ENCODE measurements around the gene BSG. TPM values are rescaled to one million over a fixed set of nuclear protein-coding genes. Genes with fewer than 3 reads are reported as not detected.

Gene BSG
- total and polyA plus RNA-seq, 9 of the 15 experiments (the other 6 are each of a cell fraction or from before 2014, with no cell fraction given) = 4.6 to 495 (median 187) TPM

DNA sequence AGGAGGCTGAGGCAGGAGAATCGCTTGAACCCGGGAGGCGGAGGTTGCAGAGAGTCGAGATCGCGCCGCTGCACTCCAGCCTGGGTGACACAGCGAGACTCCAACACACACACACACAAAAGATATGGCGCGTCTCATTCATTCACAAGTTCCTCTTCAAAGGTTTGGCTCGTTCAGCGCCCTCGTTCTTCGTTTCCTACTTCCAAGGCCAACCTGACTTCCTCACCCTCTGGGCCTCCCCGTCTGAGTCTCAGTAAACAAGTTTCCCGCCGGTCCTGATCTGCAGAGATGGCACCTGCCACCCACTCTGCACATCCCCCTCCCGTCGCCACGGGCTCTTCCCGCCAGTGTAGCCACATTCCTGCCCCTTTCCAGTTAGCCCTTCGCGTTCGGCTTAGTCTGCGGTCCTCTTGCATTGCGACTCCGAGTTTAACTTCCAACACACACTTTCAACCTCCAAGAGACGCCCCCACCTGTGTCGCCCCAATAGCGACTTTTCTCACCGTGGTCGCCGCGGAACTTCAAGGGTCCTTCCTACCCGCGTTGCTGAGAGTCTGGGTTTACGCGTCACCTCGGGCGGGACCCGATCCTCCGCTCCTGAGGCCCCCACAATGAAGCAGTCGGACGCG is 1.3 kb upstream of the BSG start (continued):
- TF ChIP-seq, protein P1, sequence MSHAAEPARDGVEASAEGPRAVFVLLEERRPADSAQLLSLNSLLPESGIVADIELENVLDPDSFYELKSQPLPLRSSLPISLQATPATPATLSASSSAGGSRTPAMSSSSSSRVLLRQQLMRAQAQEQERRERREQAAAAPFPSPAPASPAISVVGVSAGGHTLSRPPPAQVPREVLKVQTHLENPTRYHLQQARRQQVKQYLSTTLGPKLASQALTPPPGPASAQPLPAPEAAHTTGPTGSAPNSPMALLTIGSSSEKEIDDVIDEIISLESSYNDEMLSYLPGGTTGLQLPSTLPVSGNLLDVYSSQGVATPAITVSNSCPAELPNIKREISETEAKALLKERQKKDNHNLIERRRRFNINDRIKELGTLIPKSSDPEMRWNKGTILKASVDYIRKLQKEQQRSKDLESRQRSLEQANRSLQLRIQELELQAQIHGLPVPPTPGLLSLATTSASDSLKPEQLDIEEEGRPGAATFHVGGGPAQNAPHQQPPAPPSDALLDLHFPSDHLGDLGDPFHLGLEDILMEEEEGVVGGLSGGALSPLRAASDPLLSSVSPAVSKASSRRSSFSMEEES (CRISPR knock-in tag; IDR thresholded peaks at IDR 0.05) = no peak
- no peak for TF ChIP-seq FIP1L1 (IDR thresholded peaks at IDR 0.05; ENCODE audit: low read depth, low read length, poor library complexity, severe bottlenecking)
- TF ChIP-seq SAP30 (IDR thresholded peaks at IDR 0.05; ENCODE audit: borderline replicate concordance, insufficient read depth, low read depth, low read length, poor library complexity, severe bottlenecking) = peak; percentile 29
- no peak for TF ChIP-seq STAT5B (CRISPR knock-in tag; IDR thresholded peaks at IDR 0.05)
- peak; percentile 84 for TF ChIP-seq ZC3H4 (CRISPR knock-in tag; IDR thresholded peaks at IDR 0.05; ENCODE audit: borderline replicate concordance)
- peak; percentile 62 for TF ChIP-seq RBFOX2 (IDR thresholded peaks at IDR 0.05; ENCODE audit: low read depth, low read length)
- no peak for TF ChIP-seq RBM34 (IDR thresholded peaks at IDR 0.05; ENCODE audit: borderline replicate concordance, insufficient read depth, low read length)
- TF ChIP-seq PCBP2 (IDR thresholded peaks at IDR 0.05; ENCODE audit: low read depth, low read length, poor library complexity, severe bottlenecking) = no peak
- TF ChIP-seq, protein P2, sequence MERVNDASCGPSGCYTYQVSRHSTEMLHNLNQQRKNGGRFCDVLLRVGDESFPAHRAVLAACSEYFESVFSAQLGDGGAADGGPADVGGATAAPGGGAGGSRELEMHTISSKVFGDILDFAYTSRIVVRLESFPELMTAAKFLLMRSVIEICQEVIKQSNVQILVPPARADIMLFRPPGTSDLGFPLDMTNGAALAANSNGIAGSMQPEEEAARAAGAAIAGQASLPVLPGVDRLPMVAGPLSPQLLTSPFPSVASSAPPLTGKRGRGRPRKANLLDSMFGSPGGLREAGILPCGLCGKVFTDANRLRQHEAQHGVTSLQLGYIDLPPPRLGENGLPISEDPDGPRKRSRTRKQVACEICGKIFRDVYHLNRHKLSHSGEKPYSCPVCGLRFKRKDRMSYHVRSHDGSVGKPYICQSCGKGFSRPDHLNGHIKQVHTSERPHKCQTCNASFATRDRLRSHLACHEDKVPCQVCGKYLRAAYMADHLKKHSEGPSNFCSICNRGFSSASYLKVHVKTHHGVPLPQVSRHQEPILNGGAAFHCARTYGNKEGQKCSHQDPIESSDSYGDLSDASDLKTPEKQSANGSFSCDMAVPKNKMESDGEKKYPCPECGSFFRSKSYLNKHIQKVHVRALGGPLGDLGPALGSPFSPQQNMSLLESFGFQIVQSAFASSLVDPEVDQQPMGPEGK (CRISPR knock-in tag; IDR thresholded peaks at IDR 0.05; ENCODE audit: borderline replicate concordance) = no peak
- TF ChIP-seq CAMTA2 (CRISPR knock-in tag; conservative IDR thresholded peaks at IDR 0.05) = no peak
- TF ChIP-seq PTTG1 (tag; IDR thresholded peaks at IDR 0.05; ENCODE audit: low read depth) = no peak
- TF ChIP-seq SIN3B (IDR thresholded peaks at IDR 0.05; ENCODE audit: low read depth) = no peak
- no peak for TF ChIP-seq ZNF165 (CRISPR knock-in tag; IDR thresholded peaks at IDR 0.05; ENCODE audit: borderline replicate concordance)
- TF ChIP-seq, protein P3, sequence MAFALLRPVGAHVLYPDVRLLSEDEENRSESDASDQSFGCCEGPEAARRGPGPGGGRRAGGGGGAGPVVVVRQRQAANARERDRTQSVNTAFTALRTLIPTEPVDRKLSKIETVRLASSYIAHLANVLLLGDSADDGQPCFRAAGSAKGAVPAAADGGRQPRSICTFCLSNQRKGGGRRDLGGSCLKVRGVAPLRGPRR (CRISPR knock-in tag; IDR thresholded peaks at IDR 0.05) = no peak
- no peak for TF ChIP-seq HNRNPH1 (optimal IDR thresholded peaks at IDR 0.05; ENCODE audit: low read depth, low read length)
- TF ChIP-seq, protein P4, sequence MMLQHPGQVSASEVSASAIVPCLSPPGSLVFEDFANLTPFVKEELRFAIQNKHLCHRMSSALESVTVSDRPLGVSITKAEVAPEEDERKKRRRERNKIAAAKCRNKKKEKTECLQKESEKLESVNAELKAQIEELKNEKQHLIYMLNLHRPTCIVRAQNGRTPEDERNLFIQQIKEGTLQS (IDR thresholded peaks at IDR 0.05) = no peak
- TF ChIP-seq, protein P4 (CRISPR knock-in tag; conservative IDR thresholded peaks at IDR 0.05) = no peak
- TF ChIP-seq, protein P5, sequence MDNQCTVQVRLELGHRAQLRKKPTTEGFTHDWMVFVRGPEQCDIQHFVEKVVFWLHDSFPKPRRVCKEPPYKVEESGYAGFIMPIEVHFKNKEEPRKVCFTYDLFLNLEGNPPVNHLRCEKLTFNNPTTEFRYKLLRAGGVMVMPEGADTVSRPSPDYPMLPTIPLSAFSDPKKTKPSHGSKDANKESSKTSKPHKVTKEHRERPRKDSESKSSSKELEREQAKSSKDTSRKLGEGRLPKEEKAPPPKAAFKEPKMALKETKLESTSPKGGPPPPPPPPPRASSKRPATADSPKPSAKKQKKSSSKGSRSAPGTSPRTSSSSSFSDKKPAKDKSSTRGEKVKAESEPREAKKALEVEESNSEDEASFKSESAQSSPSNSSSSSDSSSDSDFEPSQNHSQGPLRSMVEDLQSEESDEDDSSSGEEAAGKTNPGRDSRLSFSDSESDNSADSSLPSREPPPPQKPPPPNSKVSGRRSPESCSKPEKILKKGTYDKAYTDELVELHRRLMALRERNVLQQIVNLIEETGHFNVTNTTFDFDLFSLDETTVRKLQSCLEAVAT (IDR thresholded peaks at IDR 0.05) = peak in 1 of 2 experiments; percentile 68; a peak in 1 of 4 replicates
- TF ChIP-seq, protein P6, sequence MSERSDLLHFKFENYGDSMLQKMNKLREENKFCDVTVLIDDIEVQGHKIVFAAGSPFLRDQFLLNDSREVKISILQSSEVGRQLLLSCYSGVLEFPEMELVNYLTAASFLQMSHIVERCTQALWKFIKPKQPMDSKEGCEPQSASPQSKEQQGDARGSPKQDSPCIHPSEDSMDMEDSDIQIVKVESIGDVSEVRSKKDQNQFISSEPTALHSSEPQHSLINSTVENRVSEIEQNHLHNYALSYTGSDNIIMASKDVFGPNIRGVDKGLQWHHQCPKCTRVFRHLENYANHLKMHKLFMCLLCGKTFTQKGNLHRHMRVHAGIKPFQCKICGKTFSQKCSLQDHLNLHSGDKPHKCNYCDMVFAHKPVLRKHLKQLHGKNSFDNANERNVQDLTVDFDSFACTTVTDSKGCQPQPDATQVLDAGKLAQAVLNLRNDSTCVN (CRISPR knock-in tag; IDR thresholded peaks at IDR 0.05) = no peak
- peak in 1 of 2 experiments; percentile 69; a peak in 2 of 4 replicates for TF ChIP-seq TRIM24 (IDR thresholded peaks at IDR 0.05)
